Measurements from ENCODE around the gene PLEKHA7.

Gene PLEKHA7

DNA sequence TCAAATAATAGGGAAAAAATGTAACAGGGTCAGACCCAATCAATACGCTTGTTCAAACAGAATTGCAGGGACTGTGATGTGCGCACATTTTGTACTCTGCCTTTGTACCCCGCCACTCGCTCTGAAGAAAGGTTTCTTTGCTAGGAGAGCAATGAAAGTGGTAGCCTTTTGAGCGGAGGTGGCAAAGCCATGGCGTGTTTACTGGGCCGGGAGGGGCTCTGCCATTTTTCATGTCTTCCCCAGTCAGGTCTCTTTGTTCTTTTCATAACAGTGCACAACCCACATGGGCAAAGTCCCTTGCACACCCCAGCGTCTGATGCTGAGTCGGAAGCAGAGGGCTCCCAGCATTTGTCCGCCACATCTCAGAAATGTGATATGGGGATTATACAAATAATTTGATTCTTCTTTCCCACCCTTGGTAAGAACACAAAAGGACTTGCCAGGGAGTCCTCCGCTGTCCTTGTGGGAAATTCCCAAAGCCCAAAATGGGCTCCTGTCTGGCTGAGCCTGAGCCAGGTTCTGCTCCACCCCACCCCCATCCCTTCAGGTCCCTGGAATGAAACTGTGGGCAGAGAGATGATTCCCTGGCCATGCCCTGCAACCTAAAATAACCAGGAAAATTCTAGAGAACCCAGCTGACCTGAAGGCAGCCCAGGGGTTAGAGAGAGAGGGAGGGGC is 239.1 kb downstream of the PLEKHA7 start:
- no peak for DNase-seq (ENCODE audit: low read depth in 2 of 2)

DNA sequence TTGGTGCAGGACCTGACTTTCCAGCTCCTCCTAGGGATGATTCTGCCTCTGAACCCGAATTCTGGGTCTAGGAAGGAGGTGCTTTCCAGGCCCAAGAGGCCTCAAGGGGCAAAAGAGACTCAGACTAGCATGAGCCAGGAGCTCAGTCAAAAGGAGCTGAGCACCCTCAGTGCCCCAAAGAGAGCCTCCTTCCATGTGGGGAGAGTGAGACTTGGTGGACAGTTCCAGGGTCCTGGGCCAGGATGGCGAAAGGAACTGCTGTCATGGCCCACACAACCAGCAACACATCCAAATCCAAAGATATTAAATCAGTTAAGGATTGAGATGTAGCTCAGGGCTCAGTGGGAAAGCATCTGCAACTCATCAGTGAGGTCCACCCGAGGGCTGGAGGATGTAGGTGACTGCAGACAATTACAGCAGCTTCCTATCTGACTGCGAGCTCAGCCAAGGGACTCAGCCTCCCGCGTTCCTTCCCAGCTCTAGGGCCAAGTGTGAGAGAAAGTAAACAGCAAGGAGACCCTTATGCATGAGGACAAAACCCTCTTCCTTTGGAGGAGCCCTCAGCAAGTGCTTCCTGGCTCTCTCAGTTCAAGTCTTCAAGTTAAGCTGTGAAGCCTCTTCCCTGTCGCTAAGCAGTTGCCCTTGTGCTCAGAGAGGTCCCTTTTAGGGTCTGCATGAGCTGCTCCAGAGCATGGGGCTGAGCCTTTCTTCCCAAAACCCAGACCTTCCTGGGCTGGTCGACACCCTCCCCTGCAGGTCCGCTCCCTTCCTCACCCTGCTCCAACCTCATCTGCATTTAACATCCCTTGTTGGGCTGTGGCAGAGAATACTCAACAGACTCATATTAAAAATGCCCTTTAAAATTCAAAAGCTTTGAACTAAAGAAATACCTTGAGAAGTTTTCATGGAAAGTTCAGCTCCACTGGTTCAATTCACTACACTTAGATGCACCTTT is 240.0 kb downstream of the PLEKHA7 start:
- DNase-seq (ENCODE audit: low read depth in 2 of 2), result no peak

DNA sequence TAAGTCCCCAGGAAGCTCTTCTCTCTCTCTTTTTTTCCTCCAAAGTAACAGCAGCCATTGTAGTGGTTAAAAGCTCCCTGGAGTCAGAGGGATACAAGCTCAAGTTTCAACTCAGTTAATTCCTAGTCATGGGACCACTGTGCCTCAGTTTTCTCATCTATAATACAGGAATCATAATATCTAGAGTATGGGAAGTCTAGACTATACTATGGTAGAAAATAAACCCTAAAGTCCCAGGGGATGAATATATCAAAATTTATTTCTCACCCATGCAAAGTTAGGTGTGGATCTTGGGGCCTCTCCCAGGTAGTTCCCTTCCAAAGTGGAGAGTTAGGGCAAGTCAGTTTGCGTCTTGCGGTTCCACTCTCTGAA is 242.1 kb downstream of the PLEKHA7 start:
- DNase-seq (ENCODE audit: low read depth in 2 of 2), result no peak

DNA sequence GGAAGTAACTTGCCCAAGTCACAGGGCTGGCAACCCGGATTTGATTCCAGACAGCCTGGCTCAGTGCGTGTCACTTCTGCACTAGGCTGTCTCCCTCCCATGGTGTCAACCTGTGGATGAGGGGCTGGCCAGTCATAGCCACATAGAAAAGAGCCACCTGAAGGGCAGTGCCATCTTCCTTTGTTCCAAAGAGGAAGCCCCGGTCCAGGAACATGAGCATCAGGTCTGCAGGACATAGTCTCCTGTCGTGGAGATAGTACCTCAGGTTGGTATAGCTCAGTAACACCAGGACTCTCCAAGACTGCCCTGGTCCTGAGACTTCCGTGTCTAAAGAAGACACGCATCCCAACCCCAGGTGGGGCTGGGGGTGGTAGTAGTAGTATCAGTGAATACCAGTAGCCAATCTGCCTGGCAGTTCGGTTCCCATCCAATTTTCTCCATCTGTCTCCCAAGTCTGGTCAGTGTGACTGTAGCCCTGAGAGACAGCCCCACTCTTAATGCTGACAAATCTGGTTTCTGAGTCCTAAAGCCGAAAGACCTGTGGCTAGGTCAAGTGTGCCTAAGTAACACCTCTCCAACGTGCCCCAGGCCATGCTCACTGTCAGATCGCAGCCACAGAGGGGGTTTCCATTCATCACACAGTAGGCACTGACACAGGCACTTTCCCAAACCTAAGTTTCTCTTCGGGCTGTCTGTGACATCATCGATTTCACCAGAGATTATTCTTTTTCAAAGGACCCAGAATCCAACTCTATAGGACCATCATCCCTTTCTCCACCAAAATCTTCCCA is 242.7 kb downstream of the PLEKHA7 start:
- DNase-seq (ENCODE audit: low read depth in 2 of 2), result no peak

DNA sequence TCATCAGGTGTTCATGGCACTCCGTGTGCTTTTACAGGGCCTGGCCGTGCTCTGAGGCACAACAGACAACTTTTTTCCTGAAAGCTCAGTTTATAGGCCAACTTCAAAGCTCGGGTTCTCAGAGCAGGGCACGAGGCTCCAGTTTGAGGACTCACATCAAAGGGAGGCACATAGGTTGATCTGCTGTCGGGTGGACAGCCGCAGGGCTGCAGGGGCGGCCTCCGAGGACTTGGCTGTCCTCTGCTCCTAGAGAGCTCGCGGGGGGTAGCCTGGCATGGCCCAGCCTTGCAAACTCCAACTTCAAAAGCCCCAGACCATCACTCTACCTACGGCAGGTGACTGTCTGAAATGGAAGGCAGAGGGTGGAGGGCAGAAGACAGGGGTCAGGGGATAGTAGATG is 244.2 kb downstream of the PLEKHA7 start:
- no peak for DNase-seq (ENCODE audit: low read depth in 2 of 2)

DNA sequence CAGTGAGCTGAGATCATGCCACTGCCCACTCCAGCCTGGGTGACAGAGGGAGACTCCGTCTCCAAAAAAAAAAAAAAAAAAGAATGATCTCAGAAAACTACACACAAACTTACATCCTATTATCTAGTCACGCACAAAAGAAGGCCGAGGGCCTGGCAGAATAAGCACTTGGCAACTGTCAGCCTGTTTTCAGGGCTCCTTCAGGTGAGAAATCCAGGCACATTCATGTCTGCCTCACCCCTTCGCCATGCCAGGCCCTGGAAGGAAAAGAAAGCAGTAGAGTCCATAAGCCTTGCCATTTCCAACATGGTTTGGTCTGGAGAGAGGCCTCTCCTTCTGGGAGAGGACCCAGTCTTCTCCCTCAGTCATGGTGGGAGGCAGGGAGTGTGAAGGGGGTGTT is 244.8 kb downstream of the PLEKHA7 start:
- no peak for DNase-seq (ENCODE audit: low read depth in 2 of 2)

DNA sequence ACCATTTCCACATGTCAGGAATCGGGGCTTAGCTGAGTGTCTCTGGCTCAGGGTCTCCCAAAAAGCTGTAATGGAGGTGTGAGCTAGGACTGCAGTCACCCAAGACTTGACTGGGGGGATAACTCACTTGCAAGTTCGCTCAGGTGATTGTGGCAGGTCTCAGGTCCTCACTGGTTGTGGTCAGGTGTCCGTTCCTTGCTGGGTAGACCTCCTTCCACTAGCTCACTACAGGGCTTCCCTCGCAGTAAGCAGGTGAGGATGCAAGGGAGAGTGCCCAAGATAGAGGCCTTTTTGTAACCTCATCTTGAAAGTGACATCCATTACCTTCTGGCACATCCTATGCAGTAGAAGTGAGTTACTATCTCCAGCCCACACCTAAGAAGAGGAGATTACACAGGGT is 246.3 kb downstream of the PLEKHA7 start:
- no peak for DNase-seq (ENCODE audit: low read depth in 2 of 2)

DNA sequence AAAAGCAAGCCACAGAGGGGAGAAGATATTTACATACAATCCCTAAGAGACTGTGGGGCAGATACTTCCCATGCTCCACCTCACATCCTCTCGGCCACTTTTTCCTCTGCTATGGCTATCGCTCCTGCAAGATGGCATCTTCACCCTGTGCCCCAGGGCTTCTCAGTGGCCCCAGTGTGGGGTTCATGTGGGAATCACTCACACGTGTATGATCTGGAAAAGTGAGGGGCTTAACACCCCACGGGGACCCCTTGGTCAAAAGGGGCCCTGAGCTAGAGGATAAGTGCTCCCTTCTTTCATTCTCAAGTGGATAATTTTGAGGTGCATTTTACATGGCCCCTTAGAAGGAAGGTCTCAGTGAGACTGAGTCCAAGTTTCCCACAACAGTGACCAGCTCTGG is 247.1 kb downstream of the PLEKHA7 start:
- no peak for DNase-seq (ENCODE audit: low read depth in 2 of 2)

DNA sequence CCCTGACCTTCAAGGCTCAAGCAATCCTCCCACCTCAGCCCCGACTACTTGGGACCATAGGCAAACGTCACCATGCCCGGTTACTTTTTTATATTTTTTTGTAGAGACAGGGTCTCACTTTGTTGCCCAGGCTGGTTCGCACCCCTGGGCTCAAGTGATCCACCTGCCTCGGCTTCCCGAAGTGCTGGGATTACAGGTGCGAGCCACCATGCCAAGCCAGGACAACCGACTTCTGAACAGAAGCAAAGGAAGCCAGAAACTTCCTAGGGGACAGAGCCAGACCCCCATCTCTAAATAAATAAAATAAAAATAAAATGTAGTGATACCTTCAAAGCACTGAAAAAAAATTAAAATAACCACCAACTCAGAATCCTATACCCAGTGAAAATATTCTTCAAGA is 249.3 kb downstream of the PLEKHA7 start:
- DNase-seq (ENCODE audit: low read depth in 2 of 2), result no peak

DNA sequence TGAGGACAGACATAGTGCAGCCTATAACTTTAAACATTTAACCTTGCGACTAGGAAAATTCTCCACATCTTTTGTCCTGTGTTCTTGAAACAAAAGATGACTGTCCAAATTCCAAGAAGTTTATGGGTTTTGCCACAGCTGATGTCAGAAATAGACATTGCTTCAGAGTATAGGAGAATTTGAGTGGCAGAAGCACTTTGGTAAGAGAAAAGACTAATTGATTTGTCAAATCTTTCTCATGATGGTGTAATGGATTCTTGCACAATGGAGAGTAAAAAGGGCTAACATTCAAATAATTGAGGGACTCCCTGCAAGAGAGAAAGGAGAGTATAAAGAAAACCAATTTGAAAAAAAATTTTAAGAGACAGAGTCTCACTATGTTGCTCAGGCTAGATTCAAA is 250.5 kb downstream of the PLEKHA7 start:
- DNase-seq (ENCODE audit: low read depth in 2 of 2), result no peak

DNA sequence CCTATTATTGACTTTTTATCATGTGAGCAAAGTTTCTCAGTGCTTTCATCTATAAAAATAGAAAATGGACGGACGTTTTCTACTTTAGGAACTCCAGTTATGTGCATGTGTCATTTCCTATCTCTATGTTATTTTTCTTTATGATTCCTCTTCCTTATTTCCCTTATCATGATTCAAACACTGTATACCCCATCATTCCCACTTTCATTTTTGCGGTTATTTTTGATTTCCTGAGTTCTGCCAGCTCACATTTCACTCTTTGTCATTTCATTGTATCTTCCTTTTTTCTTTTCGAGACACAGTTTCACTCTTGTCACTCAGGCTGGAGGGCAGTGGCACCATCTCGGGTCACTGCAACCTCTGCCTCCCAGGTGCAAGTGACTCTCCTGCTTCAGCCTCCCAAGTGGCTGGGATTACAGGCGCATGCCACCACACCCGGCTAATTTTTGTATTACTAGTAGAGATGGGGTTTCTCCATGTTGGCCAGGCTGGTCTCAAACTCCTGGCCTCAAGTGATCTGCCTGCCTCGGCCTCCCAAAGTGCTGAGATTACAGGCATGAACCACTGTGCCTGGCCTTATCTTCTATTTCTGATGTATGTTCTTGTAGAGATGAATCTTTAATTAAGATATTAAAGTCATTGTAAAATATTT is 254.2 kb downstream of the PLEKHA7 start:
- no peak for DNase-seq (ENCODE audit: low read depth in 2 of 2)

DNA sequence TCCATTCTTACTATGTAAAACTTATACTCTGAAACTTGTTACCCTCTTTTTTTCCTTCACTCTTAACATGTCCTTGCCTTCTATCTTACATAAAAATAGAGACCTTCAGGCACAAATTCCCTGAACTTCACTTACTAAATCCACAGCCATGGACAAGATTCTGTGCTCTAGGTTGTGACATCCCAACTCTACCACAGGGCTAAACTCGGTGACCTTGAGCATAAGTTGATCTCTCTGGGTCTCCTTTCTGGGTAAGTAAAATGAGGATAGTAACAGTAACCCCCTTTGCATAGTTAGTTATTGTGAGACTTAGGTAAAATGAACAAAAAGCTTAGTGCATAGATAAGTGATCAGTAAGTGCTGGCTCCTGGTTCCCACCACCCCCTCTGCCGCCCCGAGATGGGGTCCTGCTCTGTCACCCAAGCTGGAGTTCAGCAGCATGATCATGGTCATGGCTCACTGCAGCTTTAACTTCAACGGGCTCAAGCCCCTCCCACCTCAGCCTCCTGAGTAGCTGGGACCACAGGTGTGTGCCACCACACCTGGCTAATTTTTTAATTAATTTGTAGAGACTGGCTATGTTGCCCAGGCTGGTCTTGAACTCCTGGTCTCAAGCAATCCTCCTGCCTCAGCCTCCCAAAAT is 255.7 kb downstream of the PLEKHA7 start:
- no peak for DNase-seq (ENCODE audit: low read depth in 2 of 2)

DNA sequence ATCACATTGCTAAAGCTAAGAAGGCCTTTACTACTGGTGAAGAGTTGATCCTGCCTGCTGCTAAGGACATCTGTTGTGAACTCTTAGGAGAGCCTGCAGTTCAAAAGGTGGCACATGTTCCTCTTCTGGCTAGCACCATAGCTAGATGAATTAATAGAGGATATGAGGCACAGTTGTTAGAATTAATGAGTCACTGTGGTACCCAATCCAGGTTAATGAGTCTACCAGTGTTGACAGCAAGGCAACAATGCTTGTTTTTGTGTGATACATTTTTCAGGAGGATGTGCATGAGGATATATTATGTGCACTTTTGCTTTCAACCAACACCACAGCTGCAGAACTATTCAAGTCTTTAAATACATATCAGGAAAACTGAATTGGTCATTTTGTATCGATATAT is 263.8 kb downstream of the PLEKHA7 start:
- no peak for DNase-seq (ENCODE audit: low read depth in 2 of 2)

DNA sequence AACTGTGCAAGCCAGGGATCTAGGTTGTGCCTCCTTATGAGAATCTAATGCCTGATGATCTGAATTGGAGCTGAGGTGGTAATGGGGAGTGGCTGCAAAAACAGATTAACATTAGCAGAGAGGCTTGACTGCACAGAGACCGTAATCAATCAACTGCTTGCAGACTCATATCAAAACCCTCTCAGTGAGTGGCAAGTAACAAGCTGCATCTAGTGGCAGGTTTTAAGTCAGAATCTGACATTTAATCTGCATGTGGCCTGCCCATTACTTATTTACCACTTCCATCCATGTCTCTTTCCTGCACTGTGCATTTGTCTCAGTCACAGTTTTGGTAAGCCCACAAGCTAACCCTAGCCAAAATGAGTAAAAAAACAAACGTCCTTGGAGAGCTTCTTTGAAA is 264.5 kb downstream of the PLEKHA7 start:
- DNase-seq (ENCODE audit: low read depth in 2 of 2), result no peak

DNA sequence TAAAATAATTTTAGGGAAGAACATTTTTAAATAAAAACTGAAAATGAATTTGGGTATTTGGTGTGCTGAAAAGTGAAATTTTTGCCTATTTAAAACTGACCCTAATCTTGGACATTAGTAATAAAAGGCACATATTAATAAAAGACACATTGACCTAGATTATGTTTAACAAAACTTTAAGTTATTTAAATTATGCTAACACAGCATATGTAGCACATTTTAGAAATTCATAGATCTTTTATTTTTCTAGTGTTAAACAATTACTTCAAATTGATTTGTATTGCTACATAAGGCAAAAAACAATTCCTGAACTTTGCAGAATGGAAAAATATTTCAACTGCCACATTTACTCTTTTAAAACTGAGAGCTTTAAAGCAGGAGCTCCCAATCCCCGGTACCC is 265.1 kb downstream of the PLEKHA7 start:
- DNase-seq (ENCODE audit: low read depth in 2 of 2), result no peak

DNA sequence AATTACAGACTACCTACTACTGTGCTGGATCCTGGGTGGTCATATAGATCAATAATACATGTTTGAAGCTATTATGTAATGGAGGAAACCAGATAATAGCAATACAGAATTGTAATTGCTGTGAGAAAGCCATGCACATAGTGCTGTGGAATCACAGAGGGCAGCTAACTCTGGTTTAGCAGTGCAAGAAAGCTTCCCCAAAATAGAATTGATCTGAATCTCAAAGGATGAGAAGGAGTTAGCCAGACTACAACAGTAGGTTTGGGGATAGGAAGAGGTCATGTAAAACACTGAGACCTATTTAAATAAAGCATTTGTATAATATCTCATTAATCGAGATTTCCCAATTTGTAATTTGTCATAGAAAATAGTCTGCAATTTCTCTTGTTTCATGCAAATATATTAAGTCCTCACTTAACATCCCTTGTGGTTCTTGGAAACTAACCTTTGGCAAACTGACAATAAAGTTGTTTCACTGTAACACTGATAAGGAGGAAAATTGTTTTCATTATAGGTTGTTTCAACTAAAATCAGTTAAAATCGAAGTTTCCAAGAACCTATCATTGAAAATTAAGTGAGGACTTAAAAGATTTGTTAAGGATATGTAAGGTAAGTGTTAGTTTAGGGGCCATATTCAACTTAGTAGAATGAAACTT is 268.1 kb downstream of the PLEKHA7 start:
- DNase-seq (ENCODE audit: low read depth in 2 of 2), result no peak

DNA sequence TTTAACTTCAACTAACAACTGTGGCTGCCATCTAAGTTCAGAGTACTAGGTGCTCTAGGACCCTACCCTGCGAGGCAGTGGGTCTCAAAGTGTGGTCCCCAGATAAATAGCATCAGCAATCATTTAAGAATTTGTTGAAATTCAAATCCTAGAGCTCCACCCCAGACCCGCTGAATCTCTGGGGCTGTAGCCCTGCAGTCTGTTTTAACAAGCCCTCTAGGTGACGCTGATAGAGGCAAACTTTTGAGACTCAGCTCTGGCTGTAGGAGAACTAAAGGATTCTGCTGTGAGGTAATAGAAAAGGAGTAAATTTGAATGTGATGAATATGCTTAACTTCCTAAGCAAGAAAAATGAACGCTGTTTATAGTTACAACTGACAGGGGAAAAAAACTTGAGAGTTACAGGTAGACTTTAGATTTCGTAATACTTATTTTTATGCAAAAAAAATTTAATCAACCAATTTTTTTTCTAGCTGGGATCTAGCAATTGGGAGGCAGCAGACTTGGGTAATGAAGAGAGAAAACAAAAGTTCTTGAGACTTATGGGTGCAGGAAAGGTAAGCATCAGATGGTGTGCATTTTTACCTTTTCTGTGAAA is 270.0 kb downstream of the PLEKHA7 start:
- no peak for DNase-seq (ENCODE audit: low read depth in 2 of 2)

DNA sequence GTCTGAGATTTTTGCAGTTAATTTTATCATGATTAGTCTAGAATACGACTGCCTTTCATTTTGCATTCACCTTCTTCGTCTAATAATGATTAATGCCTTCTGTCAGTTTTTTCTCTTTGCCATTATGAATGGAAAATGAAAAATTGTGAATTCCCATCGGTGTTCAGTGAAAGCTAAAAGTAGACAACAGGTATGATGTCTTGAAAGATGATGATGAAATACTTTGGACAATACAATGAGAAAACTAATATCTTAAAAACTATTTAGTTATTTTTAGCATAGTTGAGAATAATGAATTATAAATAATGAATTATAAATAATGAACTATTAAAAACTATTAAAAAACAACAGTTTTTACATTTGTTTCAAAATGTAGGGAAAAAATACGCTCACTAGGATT is 270.7 kb downstream of the PLEKHA7 start:
- no peak for DNase-seq (ENCODE audit: low read depth in 2 of 2)

DNA sequence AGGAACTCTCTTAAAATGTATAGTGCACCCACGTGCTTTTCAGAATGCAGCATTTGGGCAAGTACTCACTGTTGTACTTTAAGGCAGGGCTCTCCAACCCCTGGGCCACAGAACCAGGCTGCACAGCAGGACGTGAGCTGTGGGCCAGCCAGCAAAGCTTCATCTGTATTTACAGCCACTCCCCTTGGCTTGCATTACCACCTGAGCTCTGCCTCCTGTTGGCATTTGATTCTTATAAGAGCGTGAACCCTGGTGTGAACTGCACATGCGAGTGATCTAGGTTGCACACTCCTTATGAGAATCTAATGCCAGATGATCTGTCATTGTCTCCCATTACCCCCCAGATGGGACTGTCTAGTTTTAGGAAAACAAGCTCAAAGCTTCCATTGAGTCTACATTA is 272.7 kb downstream of the PLEKHA7 start:
- no peak for DNase-seq (ENCODE audit: low read depth in 2 of 2)

Data from fibroblast of skin of left biceps (primary cell).